Measurements from ENCODE around the gene XPO6. TPM values are rescaled to one million over a fixed set of nuclear protein-coding genes. Genes with fewer than 3 reads are reported as not detected.
A peak's percentile ranks its signal among the peaks of the same experiment; 100 is the strongest.

The XPO6 gene
- total RNA-seq, 3 donors from 2014 or later = 97.6 to 138 (median 114) TPM

DNA sequence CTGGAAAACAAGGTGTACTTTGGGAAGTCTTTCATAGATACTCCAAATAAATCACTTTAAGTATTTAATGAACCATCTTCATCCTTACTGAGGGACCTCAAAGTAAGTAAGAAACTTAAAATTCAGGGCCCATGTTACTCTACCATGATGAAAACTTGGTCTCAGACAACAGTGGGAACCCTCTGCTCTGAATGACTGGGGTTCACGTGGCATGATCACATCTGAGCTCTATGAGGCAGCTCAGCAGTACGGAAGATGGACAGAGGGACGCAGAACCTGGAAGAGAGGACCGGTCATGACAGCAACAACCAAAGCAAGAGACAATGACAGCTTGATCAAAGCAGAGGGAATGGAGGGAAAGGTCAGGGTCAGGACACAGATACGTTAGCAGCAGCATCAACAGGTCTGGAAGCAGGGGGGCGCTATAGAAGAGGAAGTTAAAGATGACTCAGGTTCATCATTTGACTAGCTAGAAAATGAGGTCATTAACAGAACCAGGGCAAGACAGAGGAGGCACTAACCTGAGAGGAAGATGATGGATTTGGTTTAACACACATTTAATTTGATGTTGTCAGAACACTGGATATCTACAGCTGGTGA is 9.5 kb downstream of the XPO6 start:
- no peak overlapping the region for H3K4me3 ChIP-seq
- DNase-seq = no peak
- intact Hi-C loops (cut with DNase I, micrococcal nuclease) = no loop called here
- TF ChIP-seq, protein P1, sequence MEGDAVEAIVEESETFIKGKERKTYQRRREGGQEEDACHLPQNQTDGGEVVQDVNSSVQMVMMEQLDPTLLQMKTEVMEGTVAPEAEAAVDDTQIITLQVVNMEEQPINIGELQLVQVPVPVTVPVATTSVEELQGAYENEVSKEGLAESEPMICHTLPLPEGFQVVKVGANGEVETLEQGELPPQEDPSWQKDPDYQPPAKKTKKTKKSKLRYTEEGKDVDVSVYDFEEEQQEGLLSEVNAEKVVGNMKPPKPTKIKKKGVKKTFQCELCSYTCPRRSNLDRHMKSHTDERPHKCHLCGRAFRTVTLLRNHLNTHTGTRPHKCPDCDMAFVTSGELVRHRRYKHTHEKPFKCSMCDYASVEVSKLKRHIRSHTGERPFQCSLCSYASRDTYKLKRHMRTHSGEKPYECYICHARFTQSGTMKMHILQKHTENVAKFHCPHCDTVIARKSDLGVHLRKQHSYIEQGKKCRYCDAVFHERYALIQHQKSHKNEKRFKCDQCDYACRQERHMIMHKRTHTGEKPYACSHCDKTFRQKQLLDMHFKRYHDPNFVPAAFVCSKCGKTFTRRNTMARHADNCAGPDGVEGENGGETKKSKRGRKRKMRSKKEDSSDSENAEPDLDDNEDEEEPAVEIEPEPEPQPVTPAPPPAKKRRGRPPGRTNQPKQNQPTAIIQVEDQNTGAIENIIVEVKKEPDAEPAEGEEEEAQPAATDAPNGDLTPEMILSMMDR (IDR thresholded peaks at IDR 0.05) = no peak
- peak; percentile 14 for ATAC-seq
- peaks cover 2% of the 10 kb centered on the region for H3K4me1 ChIP-seq (ENCODE audit: low read depth)
- H3K36me3 ChIP-seq (ENCODE audit: low read depth) = no peaks in the 10 kb centered on the region
- no peaks in the 10 kb centered on the region for H3K9me3 ChIP-seq

DNA sequence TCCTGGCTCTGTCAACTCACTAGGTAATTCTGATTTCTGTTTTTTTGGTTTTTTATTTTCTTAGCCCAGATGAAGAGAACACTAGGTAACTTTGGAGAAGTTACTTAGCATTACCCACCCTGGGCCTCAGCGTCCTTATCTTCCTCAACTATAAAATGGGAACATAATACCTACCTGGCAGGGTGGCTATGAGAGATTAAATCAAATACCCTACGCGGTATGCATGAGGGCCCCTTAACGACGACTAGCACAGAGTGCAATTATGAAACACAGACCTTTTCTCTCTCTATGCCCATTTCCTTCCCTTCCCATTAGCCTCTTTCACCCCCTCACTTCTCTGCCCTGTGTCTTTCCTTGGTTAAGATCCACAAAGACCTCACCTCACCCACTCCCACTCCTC is 11.1 kb downstream of the XPO6 start:
- no peaks in the 10 kb centered on the region for H3K36me3 ChIP-seq (ENCODE audit: low read depth)
- intact Hi-C loops (cut with DNase I, micrococcal nuclease) = no loop called here
- TF ChIP-seq, protein P1 (IDR thresholded peaks at IDR 0.05) = no peak

DNA sequence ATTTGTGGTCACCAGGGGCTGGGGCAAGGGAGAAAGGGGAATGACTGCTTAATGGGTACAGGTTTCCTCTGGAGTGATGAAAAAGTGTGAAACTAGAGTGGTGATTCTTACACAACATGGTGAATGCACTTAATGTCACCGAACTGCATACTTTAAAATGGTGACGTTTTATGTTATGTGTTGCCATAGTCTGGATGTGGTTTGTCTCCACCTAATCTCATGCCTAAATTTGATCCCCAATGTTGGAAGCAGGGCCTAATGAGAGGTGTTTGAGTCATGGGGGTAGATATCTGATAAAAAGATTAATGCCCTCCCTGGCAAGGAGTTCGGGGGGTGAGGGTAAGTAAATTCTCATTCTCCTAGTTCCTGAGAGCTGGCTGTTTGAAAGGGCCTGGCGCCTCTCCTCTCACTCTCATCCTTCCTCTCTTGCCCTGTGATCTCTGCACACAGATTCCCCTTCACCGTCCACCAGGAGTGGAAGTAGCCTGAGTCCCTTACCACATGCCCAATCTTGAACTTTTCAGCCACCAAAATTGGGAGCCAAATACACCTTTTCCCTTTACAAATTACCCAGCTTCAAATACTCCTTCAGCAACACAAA is 15.3 kb downstream of the XPO6 start:
- no peak overlapping the region for H3K4me3 ChIP-seq
- TF ChIP-seq, protein P1 (IDR thresholded peaks at IDR 0.05) = no peak
- intact Hi-C loops (cut with DNase I, micrococcal nuclease) = no loop called here
- H3K36me3 ChIP-seq (ENCODE audit: low read depth) = no peaks in the 10 kb centered on the region
- ATAC-seq (no peak), DNase-seq (no peak)
- H3K4me1 ChIP-seq (ENCODE audit: low read depth) = no peaks in the 10 kb centered on the region
- no peaks in the 10 kb centered on the region for H3K9me3 ChIP-seq

More for the DNA sequence above, 11.1 kb downstream of the XPO6 start:
- Histone ChIP-seq H3K4me3 (no peak overlapping the region), H3K4me1 (ENCODE audit: low read depth) (no peaks in the 10 kb centered on the region), H3K9me3 (no peaks in the 10 kb centered on the region)
- ATAC-seq (no peak), DNase-seq (no peak)

DNA sequence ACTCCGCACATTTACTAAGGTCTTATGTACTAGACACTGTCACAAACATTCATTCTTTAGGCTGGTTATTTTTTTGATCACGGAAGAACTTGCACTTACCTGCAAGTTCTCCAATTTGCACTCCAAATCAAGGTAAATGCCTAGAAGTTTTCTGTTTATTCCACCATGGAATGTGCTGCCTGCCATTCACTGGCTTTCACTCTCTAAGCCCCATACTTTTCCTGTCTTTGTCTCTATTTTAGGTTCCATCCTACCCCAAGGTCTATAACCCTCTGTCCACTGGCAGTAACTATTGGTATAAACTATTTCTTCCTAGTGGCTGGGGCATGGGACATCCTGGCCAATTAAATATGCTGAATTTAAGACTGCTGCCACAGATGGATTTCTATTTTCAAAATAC is 15.9 kb downstream of the XPO6 start:
- H3K4me1 ChIP-seq (ENCODE audit: low read depth) = no peaks in the 10 kb centered on the region
- H3K9me3 ChIP-seq = no peaks in the 10 kb centered on the region
- no peaks in the 10 kb centered on the region for H3K36me3 ChIP-seq (ENCODE audit: low read depth)
- ATAC-seq (no peak), DNase-seq (no peak)
- intact Hi-C loops (cut with DNase I, micrococcal nuclease) = no loop called here
- TF ChIP-seq, protein P1 (IDR thresholded peaks at IDR 0.05) = no peak
- no peak overlapping the region for H3K4me3 ChIP-seq

DNA sequence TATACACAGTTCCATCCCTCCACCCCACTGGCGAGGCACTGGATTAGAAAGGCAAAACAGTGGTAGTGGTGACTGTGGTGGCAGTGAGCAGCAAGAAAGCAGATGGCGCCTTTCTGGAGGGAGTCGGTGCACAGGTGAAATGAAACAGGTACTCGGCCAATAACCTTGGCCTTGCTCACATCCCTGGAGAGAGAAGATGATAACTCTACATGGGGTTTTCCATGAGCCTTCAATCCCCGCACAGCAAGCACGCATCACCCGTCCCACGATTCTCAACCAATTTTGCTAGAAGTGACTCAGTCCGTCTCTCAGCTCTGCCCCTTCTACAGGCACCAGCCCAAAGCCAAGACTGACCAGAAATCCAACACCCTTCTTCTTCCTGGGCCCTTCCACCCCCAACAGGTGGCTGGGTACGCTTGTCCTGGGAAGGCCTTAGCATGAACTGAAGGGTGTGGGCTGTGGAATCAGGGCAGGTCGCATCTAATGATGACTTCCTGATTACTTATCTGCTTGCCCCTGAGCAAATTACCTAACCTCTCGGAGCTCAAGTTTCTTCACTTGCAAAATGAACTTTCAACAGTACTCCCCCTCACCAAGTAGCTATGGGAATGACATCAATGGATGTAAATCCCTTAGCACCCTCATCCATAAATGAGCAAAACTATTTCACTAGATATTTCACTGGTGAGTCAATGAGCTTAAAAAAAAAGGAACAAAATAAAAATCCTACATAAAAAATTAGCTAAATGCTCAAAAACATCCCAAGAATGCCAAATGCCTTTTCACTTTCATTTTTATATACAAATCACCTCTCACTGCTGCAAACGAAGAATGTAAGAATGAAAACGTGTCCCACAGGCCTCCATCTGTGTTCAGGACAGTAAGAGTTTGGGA is 18.0 kb downstream of the XPO6 start:
- no peaks in the 10 kb centered on the region for H3K4me1 ChIP-seq (ENCODE audit: low read depth)
- intact Hi-C loops (cut with DNase I, micrococcal nuclease) = no loop called here
- DNase-seq (no peak), ATAC-seq (peak; percentile 51)
- H3K36me3 ChIP-seq (ENCODE audit: low read depth) = no peaks in the 10 kb centered on the region
- no peaks in the 10 kb centered on the region for H3K9me3 ChIP-seq
- no peak overlapping the region for H3K4me3 ChIP-seq
- TF ChIP-seq, protein P1 (IDR thresholded peaks at IDR 0.05) = no peak

Data from mucosa of descending colon (tissue), 3 donors.